Measurements from ENCODE around the gene ICAM1. TPM values are rescaled to one million over a fixed set of nuclear protein-coding genes. Genes with fewer than 3 reads are reported as not detected.

Gene ICAM1
- total and polyA plus RNA-seq, 2 of the 13 experiments (the other 11 are each of a cell fraction or from before 2014, with no cell fraction given) = 37.9 to 98.4 TPM

GRCh38 chr19:10332158-10332964, 61.4 kb downstream of the ICAM1 start (continued):
- TF ChIP-seq TRAFD1 (CRISPR knock-in tag; IDR thresholded peaks at IDR 0.05; ENCODE audit: borderline replicate concordance) (no peak), CREB3 (CRISPR knock-in tag; IDR thresholded peaks at IDR 0.05) (no peak), KLF16 (CRISPR knock-in tag; IDR thresholded peaks at IDR 0.05) (peak in 1 of 2 experiments; percentile 53; a peak in 1 of 4 replicates), PAF1 (CRISPR knock-in tag; IDR thresholded peaks at IDR 0.05) (no peak), HNF4G (IDR thresholded peaks at IDR 0.05; ENCODE audit: borderline replicate concordance, low read depth, low read length) (peak; percentile 63; the same call in 1 of the 2 replicates), HNF4G (CRISPR knock-in tag; IDR thresholded peaks at IDR 0.05; ENCODE audit: borderline replicate concordance, low read depth) (no peak), GATAD2A (CRISPR knock-in tag; IDR thresholded peaks at IDR 0.05) (peak; percentile 46), ARHGAP35 (CRISPR knock-in tag; IDR thresholded peaks at IDR 0.05; ENCODE audit: borderline replicate concordance) (peak; percentile 32; the same call in 1 of the 2 replicates), ZNF276 (CRISPR knock-in tag; IDR thresholded peaks at IDR 0.05; ENCODE audit: low read depth) (no peak), PRDM10 (CRISPR knock-in tag; IDR thresholded peaks at IDR 0.05; ENCODE audit: low read depth) (no peak), ZBTB7A (CRISPR knock-in tag; IDR thresholded peaks at IDR 0.05) (peak; percentile 31; the same call in 1 of the 2 replicates), TAF1 (CRISPR knock-in tag; IDR thresholded peaks at IDR 0.05) (no peak), HNRNPUL1 (IDR thresholded peaks at IDR 0.05; ENCODE audit: low read depth, low read length) (no peak), CHCHD3 (CRISPR knock-in tag; IDR thresholded peaks at IDR 0.05) (no peak), CBX1 (IDR thresholded peaks at IDR 0.05; ENCODE audit: low read depth) (no peak), NCOA1 (CRISPR knock-in tag; IDR thresholded peaks at IDR 0.05) (0 out of 2 replicates have a peak, but pooled peaks have one; percentile 26), TBL1XR1 (IDR thresholded peaks at IDR 0.05; ENCODE audit: borderline replicate concordance, low read length, partially characterized antibody) (no peak), ZNF737 (CRISPR knock-in tag; IDR thresholded peaks at IDR 0.05; ENCODE audit: borderline replicate concordance) (no peak), CREB1 (IDR thresholded peaks at IDR 0.05) (no peak), CREB1 (CRISPR knock-in tag; IDR thresholded peaks at IDR 0.05) (no peak), ZC3H4 (CRISPR knock-in tag; IDR thresholded peaks at IDR 0.05; ENCODE audit: borderline replicate concordance) (no peak)

Measured in HepG2 (cell line).